Measurements from ENCODE around the gene KERA. TPM values are rescaled to one million over a fixed set of nuclear protein-coding genes. Genes with fewer than 3 reads are reported as not detected.

KERA gene
- total RNA-seq, 1 donor from 2014 or later = not detected

DNA sequence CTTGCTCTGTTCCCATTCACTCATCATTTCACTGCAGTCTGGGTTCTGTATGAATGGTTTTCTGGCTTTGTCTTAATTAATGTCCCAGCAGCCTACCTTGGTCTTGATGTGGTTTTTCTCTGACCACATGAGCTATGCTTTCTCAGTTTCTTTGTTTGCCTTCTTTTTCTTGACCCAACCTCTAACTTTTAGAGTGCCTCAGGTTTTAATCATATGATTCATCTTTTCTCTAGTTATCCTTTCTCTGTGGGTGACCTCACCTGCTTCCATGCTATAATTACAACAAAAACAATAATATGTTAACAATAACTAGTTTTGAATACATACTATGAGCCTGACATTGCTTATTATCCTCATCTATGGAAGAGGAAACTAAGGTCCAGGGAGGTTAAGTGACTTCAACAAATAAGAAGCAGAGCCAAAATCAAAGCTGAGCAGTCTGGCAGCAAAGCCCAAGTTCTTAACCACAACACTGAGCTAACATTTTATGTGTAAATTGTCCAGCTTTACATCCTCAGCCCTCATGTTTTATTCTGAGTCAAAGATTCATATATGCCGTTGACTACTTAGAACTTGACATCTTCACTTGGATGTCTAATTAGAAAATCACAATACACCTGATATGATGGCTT lies 48.4 kb downstream of the KERA start:
- no peak for DNase-seq (ENCODE audit: low spot score in 2 of 2)
- Histone ChIP-seq H3K27ac (no peak overlapping the region), H3K27me3 (no peaks in the 10 kb centered on the region), H3K9me3 (no peaks in the 10 kb centered on the region), H3K4me3 (no peak overlapping the region), H3K36me3 (no peaks in the 10 kb centered on the region), H3K4me1 (no peaks in the 10 kb centered on the region)
- TF ChIP-seq, protein P1, sequence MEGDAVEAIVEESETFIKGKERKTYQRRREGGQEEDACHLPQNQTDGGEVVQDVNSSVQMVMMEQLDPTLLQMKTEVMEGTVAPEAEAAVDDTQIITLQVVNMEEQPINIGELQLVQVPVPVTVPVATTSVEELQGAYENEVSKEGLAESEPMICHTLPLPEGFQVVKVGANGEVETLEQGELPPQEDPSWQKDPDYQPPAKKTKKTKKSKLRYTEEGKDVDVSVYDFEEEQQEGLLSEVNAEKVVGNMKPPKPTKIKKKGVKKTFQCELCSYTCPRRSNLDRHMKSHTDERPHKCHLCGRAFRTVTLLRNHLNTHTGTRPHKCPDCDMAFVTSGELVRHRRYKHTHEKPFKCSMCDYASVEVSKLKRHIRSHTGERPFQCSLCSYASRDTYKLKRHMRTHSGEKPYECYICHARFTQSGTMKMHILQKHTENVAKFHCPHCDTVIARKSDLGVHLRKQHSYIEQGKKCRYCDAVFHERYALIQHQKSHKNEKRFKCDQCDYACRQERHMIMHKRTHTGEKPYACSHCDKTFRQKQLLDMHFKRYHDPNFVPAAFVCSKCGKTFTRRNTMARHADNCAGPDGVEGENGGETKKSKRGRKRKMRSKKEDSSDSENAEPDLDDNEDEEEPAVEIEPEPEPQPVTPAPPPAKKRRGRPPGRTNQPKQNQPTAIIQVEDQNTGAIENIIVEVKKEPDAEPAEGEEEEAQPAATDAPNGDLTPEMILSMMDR (IDR thresholded peaks at IDR 0.05) = no peak
- intact Hi-C loops (cut with DNase I) = no loop called here

DNA sequence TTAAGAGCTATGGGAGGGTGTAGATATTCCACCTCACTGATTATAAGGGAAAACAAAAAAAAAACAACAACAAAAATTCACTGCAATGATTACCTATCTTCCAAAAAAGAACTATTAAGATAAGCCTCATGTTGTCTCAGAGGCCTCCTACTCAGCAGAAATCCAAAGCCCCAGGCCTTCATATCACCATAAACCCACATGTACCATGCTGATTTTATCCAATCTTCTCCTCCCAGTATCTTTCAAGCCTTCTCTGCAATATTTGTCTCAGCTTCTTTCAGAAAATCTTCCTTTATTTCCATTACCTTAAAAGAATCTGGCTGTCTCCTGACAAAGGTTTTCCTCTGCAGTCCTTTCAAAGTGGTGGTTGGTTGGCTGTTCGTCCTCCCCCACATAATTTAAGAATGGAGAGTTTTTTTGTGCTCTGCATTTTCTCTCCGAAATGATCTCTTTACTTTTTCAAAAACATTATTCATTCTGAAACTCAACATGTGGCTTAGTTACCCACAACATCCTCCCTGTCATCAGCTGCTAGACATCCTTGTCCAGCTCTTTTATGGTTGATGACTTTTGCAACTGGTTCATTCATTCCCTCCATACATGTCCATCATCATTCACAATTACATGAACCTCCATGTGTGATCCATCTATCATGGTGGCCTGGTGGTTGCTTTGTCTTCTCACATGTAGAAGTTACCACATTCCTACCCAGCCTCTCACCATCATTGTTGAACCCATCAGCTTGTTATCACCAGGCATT lies 50.1 kb downstream of the KERA start:
- H3K27me3 ChIP-seq = no peaks in the 10 kb centered on the region
- intact Hi-C loops (cut with DNase I) = no loop called here
- no peaks in the 10 kb centered on the region for H3K9me3 ChIP-seq
- TF ChIP-seq, protein P1 (IDR thresholded peaks at IDR 0.05) = no peak
- H3K4me3 ChIP-seq = no peak overlapping the region
- no peaks in the 10 kb centered on the region for H3K36me3 ChIP-seq
- H3K4me1 ChIP-seq = no peaks in the 10 kb centered on the region
- no peak overlapping the region for H3K27ac ChIP-seq
- no peak for DNase-seq (ENCODE audit: low spot score in 2 of 2)

DNA sequence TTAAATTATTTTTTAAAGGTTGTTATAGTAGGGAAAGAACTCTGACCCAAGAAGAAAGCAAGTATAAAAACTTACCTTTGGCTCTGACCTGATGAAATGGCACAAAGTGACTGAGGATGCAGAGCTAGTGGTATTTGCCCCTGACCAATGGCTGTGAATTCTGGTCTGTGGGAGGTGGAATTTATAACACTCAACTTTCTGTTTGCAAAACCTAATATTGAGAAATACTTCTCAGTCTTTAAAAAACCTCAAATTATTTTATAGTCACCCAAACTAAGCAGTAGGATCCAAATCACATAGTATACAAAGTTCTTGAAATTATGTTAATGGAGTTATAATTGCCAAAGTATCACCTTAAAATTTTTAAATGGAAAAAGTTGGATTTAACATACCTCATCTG lies 53.0 kb downstream of the KERA start, which contains the start of gene EPYC:
Gene EPYC, minus strand, starts transcription at position 101 of the 400 bp plus-strand sequence. CDS start 2,407 bp downstream, outside the sequence.
- no peak for DNase-seq (ENCODE audit: low spot score in 2 of 2)
- Histone ChIP-seq H3K27me3 (no peaks in the 10 kb centered on the region), H3K36me3 (no peaks in the 10 kb centered on the region), H3K4me3 (no peak within 1 kb of the TSS), H3K9me3 (no peaks in the 10 kb centered on the region), H3K27ac (no peak within 1 kb of the TSS), H3K4me1 (no peaks in the 10 kb centered on the region)
- TF ChIP-seq, protein P1 (IDR thresholded peaks at IDR 0.05) = no peak
- intact Hi-C loops (cut with DNase I) = no loop called here

DNA sequence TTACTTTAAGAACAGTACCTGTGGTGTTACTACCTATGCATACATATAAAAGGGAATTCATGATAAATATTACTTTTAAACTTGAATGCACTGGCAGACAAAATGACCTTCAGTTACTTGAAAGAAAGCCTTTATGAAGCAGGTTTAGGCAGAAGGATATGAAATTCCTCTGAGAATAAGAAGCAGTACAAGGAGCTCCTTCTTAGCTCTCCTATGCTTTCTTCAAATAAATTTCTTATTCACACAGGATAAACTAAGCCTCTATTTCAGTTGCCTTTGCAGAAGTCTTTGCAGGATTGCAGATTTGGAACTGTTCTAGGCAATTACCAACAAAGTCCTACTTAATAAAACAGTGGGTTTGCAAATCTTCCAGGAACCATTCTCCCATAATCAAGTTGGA lies 54.1 kb downstream of the KERA start:
- no peak for DNase-seq (ENCODE audit: low spot score in 2 of 2)
- TF ChIP-seq, protein P1 (IDR thresholded peaks at IDR 0.05) = no peak
- H3K36me3 ChIP-seq = no peaks in the 10 kb centered on the region
- no peak overlapping the region for H3K4me3 ChIP-seq
- no peaks in the 10 kb centered on the region for H3K4me1 ChIP-seq
- H3K27me3 ChIP-seq = no peaks in the 10 kb centered on the region
- H3K27ac ChIP-seq = no peak overlapping the region
- intact Hi-C loops (cut with DNase I) = no loop called here
- no peaks in the 10 kb centered on the region for H3K9me3 ChIP-seq

DNA sequence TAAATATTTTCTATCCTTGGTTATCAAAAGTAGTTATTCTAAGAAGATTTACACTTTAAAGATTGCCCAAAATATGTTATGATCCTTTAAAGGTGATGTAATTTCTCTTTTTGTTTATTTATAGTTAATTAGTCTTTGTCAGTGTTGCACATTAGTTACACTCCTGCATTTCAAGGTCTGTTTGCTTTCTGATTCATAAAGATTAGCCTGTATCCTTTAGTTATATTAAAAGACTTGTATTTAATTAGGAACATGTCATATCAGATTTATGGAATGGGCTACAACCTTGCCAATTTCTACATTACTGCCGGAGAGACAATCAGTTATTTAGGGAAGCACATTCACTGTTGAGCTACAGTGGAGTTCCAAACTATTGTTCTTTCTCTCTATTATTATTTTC lies 56.5 kb downstream of the KERA start:
- no peak for DNase-seq (ENCODE audit: low spot score in 2 of 2)

More for the DNA sequence above, 56.5 kb downstream of the KERA start:
- Histone ChIP-seq H3K36me3 (no peaks in the 10 kb centered on the region), H3K27ac (no peak overlapping the region), H3K4me1 (no peaks in the 10 kb centered on the region), H3K27me3 (no peaks in the 10 kb centered on the region), H3K4me3 (no peak overlapping the region), H3K9me3 (no peaks in the 10 kb centered on the region)
- TF ChIP-seq, protein P1 (IDR thresholded peaks at IDR 0.05) = no peak
- intact Hi-C loops (cut with DNase I) = no loop called here

Other genes starting within 250 kb of the KERA start
- gene CCER1, start 102.8 kb downstream of the KERA start, total RNA-seq = not detected
- not detected for gene EPYC, start 53.1 kb downstream of the KERA start, total RNA-seq
- 133 TPM for gene LUM, start 53.5 kb upstream of the KERA start, total RNA-seq
- gene DCN, start 124.8 kb upstream of the KERA start, total RNA-seq = 443 TPM